Right forelimb (tissue), 1 donor: ENCODE data around the gene DCHS1.

Experiments used
- DNase-seq: peaks from one replicate; pipeline ENCODE4 v3.0.0-alpha.2; 2018

Gene DCHS1

DNA sequence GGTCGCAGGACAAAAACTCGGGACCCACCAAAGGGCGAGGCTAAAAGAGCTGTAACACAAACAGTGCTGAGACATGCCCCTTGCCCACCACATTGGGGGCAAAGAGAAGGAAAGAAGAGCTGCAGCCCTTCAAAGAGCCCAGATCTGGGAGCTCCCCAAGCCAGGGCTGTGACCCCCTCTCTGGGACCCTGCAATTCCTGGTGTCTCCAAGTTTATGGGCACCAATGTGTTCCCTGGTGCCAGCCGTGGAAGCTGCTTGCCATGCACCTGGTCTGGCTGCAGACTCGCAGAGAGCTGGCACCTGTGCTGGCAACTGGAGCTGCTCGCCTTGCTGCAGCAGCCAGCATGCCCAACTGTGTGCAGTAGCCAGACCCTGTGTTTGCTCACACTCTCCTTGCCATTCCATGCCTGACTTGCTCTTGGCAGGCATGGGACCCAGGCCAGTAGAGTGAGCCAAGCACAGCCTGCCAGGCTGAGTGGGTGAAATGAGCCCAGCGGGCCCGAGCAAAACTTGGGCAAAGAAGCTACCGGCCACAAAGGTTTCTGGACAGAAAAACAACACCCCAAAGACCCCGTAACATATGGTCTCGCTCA lies 68.2 kb downstream of the DCHS1 start:
- no peak for DNase-seq

- no peak for DNase-seq
Observed at GRCh38 chr11:6586434-6587359, 68.9 kb downstream of the DCHS1 start.

DNA sequence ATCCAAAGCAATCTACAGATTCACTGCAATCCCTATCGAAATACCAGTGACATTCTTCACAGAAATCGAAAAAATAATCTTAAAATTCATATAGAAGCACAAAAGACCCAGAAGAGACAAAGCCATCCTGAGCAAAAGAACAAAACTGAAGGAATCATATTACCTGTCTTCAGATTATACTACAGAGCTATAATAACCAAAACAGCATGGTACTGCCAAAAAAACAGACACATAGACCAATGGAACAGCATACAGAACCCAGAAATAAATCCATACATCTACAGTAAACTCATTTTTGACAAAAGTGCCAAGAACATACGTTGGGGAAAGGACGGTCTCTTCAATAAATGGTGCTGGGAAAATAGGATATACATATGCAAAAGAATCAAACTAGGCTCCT lies 71.1 kb downstream of the DCHS1 start:
- DNase-seq, result no peak

- DNase-seq, result no peak
Observed at GRCh38 chr11:6583584-6583983, 72.0 kb downstream of the DCHS1 start.

DNA sequence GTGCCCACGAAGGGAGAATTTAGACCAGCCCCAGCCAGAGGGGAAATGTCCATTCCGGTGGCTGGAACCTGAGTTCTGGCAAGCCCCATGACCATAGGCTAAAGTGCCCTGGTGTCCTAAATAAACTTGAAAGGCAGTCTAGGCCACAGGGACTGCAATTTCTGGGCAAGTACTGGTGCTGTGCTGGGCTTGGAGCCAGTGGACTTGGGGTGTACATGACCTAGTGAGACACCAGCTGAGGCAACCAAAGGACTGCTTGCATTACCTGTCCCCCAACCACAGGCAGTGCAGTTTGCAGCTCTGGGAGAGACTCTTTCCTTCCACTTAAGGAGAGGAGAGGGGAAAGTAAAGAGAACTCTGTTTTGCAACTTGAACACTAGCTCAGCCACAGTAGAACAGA lies 75.9 kb downstream of the DCHS1 start:
- no peak for DNase-seq

DNA sequence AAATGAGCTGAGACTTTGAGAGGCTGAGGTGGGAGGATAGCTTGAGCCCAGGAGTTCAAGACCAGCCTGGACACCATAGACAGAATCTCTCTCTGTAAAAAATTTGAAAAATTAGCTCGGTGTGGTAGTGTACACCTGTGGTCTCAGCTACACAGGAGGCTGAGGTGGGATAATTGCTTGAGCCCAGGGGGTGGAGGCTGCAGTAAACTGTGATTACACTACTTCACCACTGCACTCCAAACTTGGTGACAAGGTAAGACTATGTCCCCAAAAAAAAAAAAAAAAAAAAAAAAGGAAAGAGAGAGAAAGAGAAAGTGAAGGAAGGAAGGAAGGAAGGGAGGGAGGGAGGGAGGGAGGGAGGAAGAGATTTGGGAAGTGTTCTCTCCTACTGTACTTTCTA lies 77.5 kb downstream of the DCHS1 start:
- DNase-seq, result no peak

DNA sequence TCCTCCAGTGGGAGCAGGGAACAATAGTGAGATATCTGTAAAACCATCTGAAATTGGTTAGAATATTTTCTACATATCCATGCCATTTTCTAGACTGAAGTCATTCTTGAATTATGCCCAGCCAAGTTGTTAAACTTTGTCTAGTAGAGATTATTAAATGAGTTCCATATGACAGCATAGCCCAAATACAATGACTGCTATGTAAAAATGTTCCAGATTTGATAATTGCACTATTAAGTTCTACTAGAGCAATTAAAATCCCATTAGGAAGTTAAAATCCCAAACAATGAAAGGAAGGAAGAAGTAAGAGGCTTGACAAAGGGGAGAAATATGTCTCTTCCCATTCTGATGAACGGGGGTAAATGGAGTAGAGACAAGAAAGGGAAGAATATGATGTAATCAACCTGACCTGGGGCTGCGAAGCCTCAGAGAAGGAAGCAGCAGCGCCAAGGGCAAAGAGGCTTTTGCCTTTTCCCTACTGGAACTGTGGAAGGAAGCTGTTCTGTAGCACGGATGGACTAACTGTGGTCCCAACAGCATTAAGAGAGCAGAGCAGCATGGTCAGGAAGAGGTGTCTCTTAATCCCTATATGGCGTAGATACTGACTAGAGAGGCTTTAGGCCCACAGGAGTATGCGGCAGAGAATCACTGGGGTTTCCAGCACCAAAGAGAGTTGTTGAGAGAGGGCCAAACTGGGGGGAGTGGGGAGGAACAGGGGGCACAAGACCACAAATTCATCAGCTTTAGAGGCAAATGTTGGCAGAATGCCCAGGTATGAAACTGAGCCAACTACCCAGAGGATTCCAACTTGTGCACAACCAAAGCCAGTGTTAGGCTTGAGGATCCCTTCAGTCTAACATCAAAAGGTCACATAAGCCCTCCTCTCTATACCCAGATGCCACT lies 78.9 kb downstream of the DCHS1 start:
- peak; percentile 65 for DNase-seq

- no peak for DNase-seq
Observed at GRCh38 chr11:6574816-6575715, 80.5 kb downstream of the DCHS1 start.

DNA sequence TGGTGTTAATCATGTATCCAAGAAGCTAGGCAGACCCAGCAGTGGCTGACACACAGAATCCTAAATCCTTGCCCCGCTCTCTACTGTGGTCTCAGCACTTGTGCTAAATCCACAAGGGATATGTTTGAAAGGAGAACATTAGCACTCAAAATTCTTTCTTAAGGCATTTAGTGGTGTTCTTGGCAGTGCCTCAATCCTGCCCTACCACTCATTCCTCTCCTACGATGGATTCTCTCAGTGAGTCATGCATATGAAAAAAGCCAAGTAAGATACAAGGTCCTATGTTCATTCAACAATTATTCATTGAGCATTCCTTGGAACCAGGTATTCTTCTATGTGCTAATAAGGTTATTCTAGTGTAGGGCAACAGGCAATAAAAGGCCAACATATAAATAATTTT lies 83.4 kb downstream of the DCHS1 start:
- no peak for DNase-seq

GRCh38 chr11:6571434-6572008 lies 84.1 kb downstream of the DCHS1 start:
- DNase-seq, result no peak
